ENCODE data around the gene GALK1. TPM values are rescaled to one million over a fixed set of nuclear protein-coding genes. Genes with fewer than 3 reads are reported as not detected.

Gene GALK1
- polyA plus RNA-seq, 1 donor (not counting 4 experiments of a cell fraction or from before 2014, with no cell fraction given), result 1.3 TPM

- H3K4me2 ChIP-seq (ENCODE audit: control insufficient read depth, extremely low read depth, insufficient read depth, low read depth, low read length), result no peak overlapping the region
Observed at GRCh38 chr17:75719732-75720131, 45.3 kb downstream of the GALK1 start.

GRCh38 chr17:75712446-75712845 lies 52.5 kb downstream of the GALK1 start:
- Histone ChIP-seq H3K9me3 (ENCODE audit: control insufficient read depth, low read depth, low read length) (no peaks in the 10 kb centered on the region), H2AFZ (ENCODE audit: control insufficient read depth, low read length) (no peak overlapping the region), H3K4me1 (ENCODE audit: control insufficient read depth, extremely low read depth, insufficient read depth, low read length) (peaks cover 6% of the 10 kb centered on the region), H3K9ac (ENCODE audit: control insufficient read depth, extremely low read depth, insufficient read depth, low read length) (no peak overlapping the region), H3K27ac (ENCODE audit: control insufficient read depth, insufficient read depth, low read length) (no peak overlapping the region), H4K20me1 (ENCODE audit: control insufficient read depth, extremely low read depth, insufficient read depth, low read length) (no peaks in the 10 kb centered on the region), H3K27me3 (ENCODE audit: control insufficient read depth, extremely low read depth, insufficient read depth, low read length) (no peaks in the 10 kb centered on the region), H3K4me3 (ENCODE audit: control insufficient read depth in 2 of 3, extremely low read depth in 1 of 3, insufficient read depth in 2 of 3, low read depth in 1 of 3, low read length in 3 of 3) (no peak overlapping the region), H3K9me1 (ENCODE audit: control insufficient read depth, extremely low read depth, insufficient read depth, low read length) (no peaks in the 10 kb centered on the region), H3K79me2 (ENCODE audit: control insufficient read depth, insufficient read depth, low read length) (no peaks in the 10 kb centered on the region), H3K4me2 (ENCODE audit: control insufficient read depth, extremely low read depth, insufficient read depth, low read depth, low read length) (no peak overlapping the region), H3K36me3 (ENCODE audit: control insufficient read depth in 2 of 2, extremely low read depth in 1 of 2, insufficient read depth in 2 of 2, low read length in 2 of 2) (peaks cover 11% of the 10 kb centered on the region in 2 experiments)
- FAIRE-seq, result no peak
- TF ChIP-seq CTCF (optimal IDR thresholded peaks at IDR 0.05 in 1 of 3, IDR thresholded peaks at IDR 0.05 in 1 of 3, conservative IDR thresholded peaks at IDR 0.05 in 1 of 3; ENCODE audit: extremely low read depth in 1 of 3, insufficient read depth in 2 of 3, low read length in 3 of 3), result no peak
- no peak for TF ChIP-seq EZH2 (IDR thresholded peaks at IDR 0.05; ENCODE audit: low read length)
- no peak for DNase-seq (ENCODE audit: low read depth, low spot score)
- dilution Hi-C loops (cut with MboI; ENCODE audit: extremely low pct_ligation_motif_present, low sequenced_read_pairs), result no loop called here

More at GRCh38 chr17:75719732-75720131, 45.3 kb downstream of the GALK1 start:
- no peak for DNase-seq (ENCODE audit: low read depth, low spot score)
- Histone ChIP-seq H3K4me3 (ENCODE audit: control insufficient read depth in 2 of 3, extremely low read depth in 1 of 3, insufficient read depth in 2 of 3, low read depth in 1 of 3, low read length in 3 of 3) (no peak overlapping the region), H3K4me1 (ENCODE audit: control insufficient read depth, extremely low read depth, insufficient read depth, low read length) (peaks cover 26% of the 10 kb centered on the region), H3K9me3 (ENCODE audit: control insufficient read depth, low read depth, low read length) (no peaks in the 10 kb centered on the region), H4K20me1 (ENCODE audit: control insufficient read depth, extremely low read depth, insufficient read depth, low read length) (peaks cover 8% of the 10 kb centered on the region), H3K9me1 (ENCODE audit: control insufficient read depth, extremely low read depth, insufficient read depth, low read length) (no peaks in the 10 kb centered on the region), H3K27me3 (ENCODE audit: control insufficient read depth, extremely low read depth, insufficient read depth, low read length) (no peaks in the 10 kb centered on the region), H3K9ac (ENCODE audit: control insufficient read depth, extremely low read depth, insufficient read depth, low read length) (no peak overlapping the region), H2AFZ (ENCODE audit: control insufficient read depth, low read length) (no peak overlapping the region), H3K36me3 (ENCODE audit: control insufficient read depth in 2 of 2, extremely low read depth in 1 of 2, insufficient read depth in 2 of 2, low read length in 2 of 2) (peaks cover 9 to 30% of the 10 kb centered on the region in 2 experiments), H3K79me2 (ENCODE audit: control insufficient read depth, insufficient read depth, low read length) (peaks cover 36% of the 10 kb centered on the region), H3K27ac (ENCODE audit: control insufficient read depth, insufficient read depth, low read length) (no peak overlapping the region)
- TF ChIP-seq CTCF (optimal IDR thresholded peaks at IDR 0.05 in 1 of 3, IDR thresholded peaks at IDR 0.05 in 1 of 3, conservative IDR thresholded peaks at IDR 0.05 in 1 of 3; ENCODE audit: extremely low read depth in 1 of 3, insufficient read depth in 2 of 3, low read length in 3 of 3) (no peak), EZH2 (IDR thresholded peaks at IDR 0.05; ENCODE audit: low read length) (no peak)
- dilution Hi-C loops (cut with MboI; ENCODE audit: extremely low pct_ligation_motif_present, low sequenced_read_pairs), result loop anchor here (10.0 kb wide), 1 partner anchor 45 kb away; no protein-coding TSS in a partner anchor
- FAIRE-seq, result no peak

Other genes starting within 250 kb of the GALK1 start
- gene CASKIN2, start 249.7 kb downstream of the GALK1 start, polyA plus RNA-seq, result 3.7 to 6.1 TPM (median 6.0 TPM) in 3 replicates
- 18.4 to 29.7 TPM (median 24.1 TPM) in 3 replicates for gene TSEN54, start 248.7 kb downstream of the GALK1 start, polyA plus RNA-seq
- gene LLGL2, start 239.5 kb downstream of the GALK1 start, polyA plus RNA-seq, result 13.8 to 28.2 TPM (median 14.9 TPM) in 3 replicates
- gene MYO15B, start 177.4 kb downstream of the GALK1 start, polyA plus RNA-seq, result 0.01 to 0.35 TPM (median 0.14 TPM) in 3 replicates
- 0.15 to 0.59 TPM (median 0.24 TPM) in 3 replicates for gene SMIM5, start 131.8 kb downstream of the GALK1 start, polyA plus RNA-seq
- gene RECQL5, start 98.0 kb downstream of the GALK1 start, polyA plus RNA-seq, result 11.9 to 15.8 TPM (median 12.9 TPM) in 3 replicates
- 99.0 to 103 TPM (median 101 TPM) in 3 replicates for gene SAP30BP, start 97.9 kb downstream of the GALK1 start, polyA plus RNA-seq
- 761 to 1,084 TPM (median 1,039 TPM) in 3 replicates for gene ITGB4, start 43.7 kb downstream of the GALK1 start, polyA plus RNA-seq
- 10.4 to 13.0 TPM (median 10.9 TPM) in 3 replicates for gene UNK, start 19.6 kb upstream of the GALK1 start, polyA plus RNA-seq
- gene UNC13D, start 79.2 kb upstream of the GALK1 start, polyA plus RNA-seq, result 0.25 to 0.79 TPM (median 0.36 TPM) in 3 replicates
- 17.0 to 41.4 TPM (median 23.3 TPM) in 3 replicates for gene WBP2, start 90.1 kb upstream of the GALK1 start, polyA plus RNA-seq
- gene TRIM47, start 113.4 kb upstream of the GALK1 start, polyA plus RNA-seq, result 9.4 to 20.7 TPM (median 10.9 TPM) in 3 replicates
- 7.4 to 10.6 TPM (median 7.8 TPM) in 3 replicates for gene TRIM65, start 131.8 kb upstream of the GALK1 start, polyA plus RNA-seq
- gene MRPL38, start 139.7 kb upstream of the GALK1 start, polyA plus RNA-seq, result 25.2 to 33.8 TPM (median 30.0 TPM) in 3 replicates
- gene FBF1, start 175.8 kb upstream of the GALK1 start, polyA plus RNA-seq, result 3.0 to 6.2 TPM (median 4.3 TPM) in 3 replicates
- 29.7 to 42.8 TPM (median 31.8 TPM) in 3 replicates for gene ACOX1, start 214.0 kb upstream of the GALK1 start, polyA plus RNA-seq
- 11.7 to 22.3 TPM (median 15.6 TPM) in 3 replicates for gene TEN1, start 214.0 kb upstream of the GALK1 start, polyA plus RNA-seq
- gene CDK3, start 235.7 kb upstream of the GALK1 start, polyA plus RNA-seq, result 1.8 to 3.6 TPM (median 2.0 TPM) in 3 replicates